Measurements from ENCODE around the gene SSU72.

SSU72 gene

DNA sequence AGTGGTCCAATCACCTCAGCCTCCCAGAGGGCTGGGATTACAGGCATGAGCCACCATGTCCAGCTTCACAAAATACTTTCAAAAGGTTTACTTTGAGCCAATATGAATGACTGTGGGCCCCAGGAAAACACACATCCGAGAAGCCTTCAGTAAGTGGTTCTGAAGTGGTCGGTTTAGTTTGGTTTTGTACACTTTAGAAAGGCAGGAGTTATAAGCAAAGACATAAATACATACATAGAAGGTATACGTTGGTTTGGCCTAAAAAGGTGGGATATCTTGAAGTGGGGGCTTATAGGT lies 37.4 kb upstream of the SSU72 start:
- DNase-seq (ENCODE audit: low read depth in 1 of 2, low spot score in 1 of 2) = no peak

DNA sequence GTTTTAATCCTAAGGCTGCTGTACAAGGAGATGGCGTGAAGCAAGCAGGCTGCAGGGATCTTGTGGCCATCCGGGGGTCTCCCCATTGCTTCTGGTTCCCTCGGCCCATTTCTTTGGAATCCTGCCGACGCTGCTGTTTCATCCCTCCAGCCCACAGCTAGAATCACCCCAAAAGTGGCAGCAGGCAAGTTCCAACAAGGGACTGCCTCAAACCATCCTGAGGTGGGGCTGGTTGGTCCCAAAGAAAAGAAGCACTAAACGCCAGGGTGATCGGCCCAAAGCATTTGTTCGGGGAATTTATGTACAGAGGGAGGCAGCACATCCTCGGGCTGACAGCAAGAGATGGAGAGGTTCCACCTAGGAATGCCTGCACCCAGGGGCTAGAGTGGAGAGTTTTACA lies 36.1 kb upstream of the SSU72 start:
- DNase-seq (ENCODE audit: low read depth in 1 of 2, low spot score in 1 of 2) = no peak

- no peak for DNase-seq (ENCODE audit: low read depth in 1 of 2, low spot score in 1 of 2)
Measured at GRCh38 chr1:1609822-1610485, 35.3 kb upstream of the SSU72 start.

DNA sequence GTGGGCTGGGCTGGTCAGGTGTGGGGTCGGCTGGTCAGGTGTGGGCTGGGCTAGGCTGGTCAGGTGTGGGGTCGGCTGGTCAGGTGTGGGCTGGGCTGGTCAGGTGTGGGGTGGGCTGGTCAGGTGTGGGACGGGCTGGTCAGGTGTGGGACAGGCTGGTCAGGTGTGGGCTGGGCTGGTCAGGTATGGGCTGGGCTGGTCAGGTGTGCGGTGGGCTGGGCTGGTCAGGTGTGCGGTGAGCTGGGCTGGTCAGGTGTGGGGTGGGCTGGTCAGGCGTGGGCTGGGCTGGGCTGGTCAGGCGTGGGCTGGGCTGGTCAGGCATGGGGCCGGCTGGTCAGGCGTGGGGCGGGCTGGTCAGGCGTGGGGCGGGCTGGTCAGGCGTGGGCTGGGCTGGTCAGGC lies 31.6 kb upstream of the SSU72 start:
- no peak for DNase-seq (ENCODE audit: low read depth in 1 of 2, low spot score in 1 of 2)

DNA sequence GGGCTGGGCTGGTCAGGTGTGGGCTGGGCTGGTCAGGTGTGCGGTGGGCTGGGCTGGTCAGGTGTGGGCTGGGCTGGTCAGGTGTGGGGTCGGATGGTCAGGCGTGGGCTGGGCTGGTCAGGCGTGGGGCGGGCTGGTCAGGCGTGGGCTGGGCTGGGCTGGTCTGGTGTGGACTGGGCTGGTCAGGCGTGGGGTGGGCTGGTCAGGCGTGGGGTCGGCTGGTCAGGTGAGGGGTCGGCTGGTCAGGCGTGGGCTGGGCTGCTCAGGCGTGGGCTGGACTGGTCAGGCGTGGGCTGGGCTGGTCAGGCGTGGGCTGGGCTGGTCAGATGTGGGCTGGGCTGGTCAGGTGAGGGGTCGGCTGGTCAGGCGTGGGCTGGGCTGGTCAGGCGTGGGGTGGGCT lies 31.1 kb upstream of the SSU72 start:
- no peak for DNase-seq (ENCODE audit: low read depth in 1 of 2, low spot score in 1 of 2)

GRCh38 chr1:1605034-1605591 lies 30.4 kb upstream of the SSU72 start:
- DNase-seq (ENCODE audit: low read depth in 1 of 2, low spot score in 1 of 2) = no peak

- no peak for DNase-seq (ENCODE audit: low read depth in 1 of 2, low spot score in 1 of 2)
Measured at GRCh38 chr1:1604374-1605033, 29.8 kb upstream of the SSU72 start.

DNA sequence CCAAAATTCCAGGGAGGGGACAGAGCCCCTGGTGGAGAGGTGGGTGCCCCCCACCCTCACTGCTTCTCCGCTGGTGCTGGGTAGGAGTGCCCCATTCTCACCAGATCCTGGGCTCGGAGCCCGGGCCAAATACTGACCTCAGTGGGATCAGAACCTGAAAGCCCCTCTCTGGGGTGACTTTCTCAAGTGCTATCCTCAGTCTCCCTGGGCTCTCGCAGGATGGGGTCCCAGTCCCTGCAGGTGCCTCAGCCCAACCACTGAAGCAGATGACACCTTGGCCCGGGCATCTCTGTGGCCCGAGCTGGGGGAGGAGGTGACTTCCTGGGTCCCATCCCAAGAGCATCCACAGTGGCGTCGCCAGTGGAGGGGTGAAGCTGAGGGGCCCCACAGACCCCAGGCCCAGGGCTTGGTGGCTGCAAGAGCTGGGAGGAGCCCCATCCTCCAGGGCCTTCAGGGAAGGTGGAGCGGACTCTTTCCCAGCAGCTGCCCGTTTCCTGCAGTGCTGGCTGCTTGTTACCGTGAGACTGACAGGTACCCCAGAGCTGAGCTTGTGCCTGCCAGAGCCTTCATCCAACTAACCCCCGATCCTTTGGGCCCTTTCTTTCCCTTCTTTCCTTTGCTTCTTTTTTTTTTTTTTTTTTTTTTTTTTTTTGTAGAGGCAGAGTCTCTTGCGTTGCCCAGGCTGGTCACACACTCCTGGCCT lies 29.2 kb upstream of the SSU72 start:
- no peak for DNase-seq (ENCODE audit: low read depth in 1 of 2, low spot score in 1 of 2)

- no peak for DNase-seq (ENCODE audit: low read depth in 1 of 2, low spot score in 1 of 2)
Measured at GRCh38 chr1:1602968-1603506, 28.4 kb upstream of the SSU72 start.

- DNase-seq (ENCODE audit: low read depth in 1 of 2, low spot score in 1 of 2) = no peak
Measured at GRCh38 chr1:1602304-1602967, 27.8 kb upstream of the SSU72 start.

- DNase-seq (ENCODE audit: low read depth in 1 of 2, low spot score in 1 of 2) = no peak
Measured at GRCh38 chr1:1601564-1602303, 27.1 kb upstream of the SSU72 start.

GRCh38 chr1:1600861-1601563 lies 26.3 kb upstream of the SSU72 start:
- DNase-seq (ENCODE audit: low read depth in 1 of 2, low spot score in 1 of 2) = no peak

GRCh38 chr1:1599935-1600860 lies 25.5 kb upstream of the SSU72 start, which contains the start of gene FNDC10:
FNDC10 (minus strand) TSS chr1:1600135; CDS start chr1:1600015, 120 bp downstream.
- no peak for DNase-seq (ENCODE audit: low read depth in 1 of 2, low spot score in 1 of 2)

DNA sequence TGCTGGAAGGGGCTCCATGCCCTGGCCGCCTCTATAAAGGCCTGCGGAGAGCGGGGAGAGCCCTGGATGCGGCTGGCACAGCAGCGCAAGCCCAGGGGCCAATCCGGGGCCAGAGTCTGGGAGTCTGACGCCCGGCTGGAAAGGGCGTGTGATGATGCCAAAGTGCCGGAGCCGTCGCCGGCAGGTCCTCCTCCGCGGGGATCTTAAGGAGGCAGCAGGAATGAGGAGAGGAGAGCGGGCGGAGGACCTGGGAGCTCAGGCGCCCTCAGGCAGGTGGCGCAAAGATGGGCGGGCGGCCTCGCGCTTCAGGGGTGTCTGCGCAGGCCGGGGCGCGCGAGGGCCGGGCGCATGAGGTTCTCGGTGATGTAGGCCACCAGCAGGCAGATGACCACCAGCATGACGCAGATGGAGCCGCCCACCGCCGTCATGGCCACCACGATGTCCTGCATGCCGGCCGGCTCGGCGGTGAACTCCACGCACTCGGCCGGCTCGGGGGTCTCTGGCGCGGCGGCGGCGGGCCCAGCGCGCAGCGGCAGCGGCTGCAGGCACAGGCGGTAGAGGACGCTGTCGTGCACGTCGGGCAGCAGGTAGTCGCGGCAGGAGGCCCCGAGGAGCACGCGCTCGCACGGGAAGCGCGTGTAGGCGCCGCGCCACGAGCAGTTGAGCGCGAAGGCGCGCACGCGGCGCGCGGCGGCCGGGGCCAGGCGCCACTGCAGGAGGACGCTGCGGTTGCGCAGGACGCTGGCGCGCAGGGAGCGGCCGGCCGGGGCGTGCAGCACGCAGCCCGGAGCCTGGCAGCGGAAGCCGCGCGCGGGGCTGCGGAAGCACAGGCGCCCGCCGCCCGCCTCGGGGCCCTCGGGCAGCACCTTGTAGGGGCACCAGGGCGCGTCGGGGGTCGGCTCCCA lies 24.6 kb upstream of the SSU72 start:
- DNase-seq (ENCODE audit: low read depth in 1 of 2, low spot score in 1 of 2) = no peak

- DNase-seq (ENCODE audit: low read depth in 1 of 2, low spot score in 1 of 2) = no peak
Measured at GRCh38 chr1:1598720-1599029, 24.0 kb upstream of the SSU72 start.

DNA sequence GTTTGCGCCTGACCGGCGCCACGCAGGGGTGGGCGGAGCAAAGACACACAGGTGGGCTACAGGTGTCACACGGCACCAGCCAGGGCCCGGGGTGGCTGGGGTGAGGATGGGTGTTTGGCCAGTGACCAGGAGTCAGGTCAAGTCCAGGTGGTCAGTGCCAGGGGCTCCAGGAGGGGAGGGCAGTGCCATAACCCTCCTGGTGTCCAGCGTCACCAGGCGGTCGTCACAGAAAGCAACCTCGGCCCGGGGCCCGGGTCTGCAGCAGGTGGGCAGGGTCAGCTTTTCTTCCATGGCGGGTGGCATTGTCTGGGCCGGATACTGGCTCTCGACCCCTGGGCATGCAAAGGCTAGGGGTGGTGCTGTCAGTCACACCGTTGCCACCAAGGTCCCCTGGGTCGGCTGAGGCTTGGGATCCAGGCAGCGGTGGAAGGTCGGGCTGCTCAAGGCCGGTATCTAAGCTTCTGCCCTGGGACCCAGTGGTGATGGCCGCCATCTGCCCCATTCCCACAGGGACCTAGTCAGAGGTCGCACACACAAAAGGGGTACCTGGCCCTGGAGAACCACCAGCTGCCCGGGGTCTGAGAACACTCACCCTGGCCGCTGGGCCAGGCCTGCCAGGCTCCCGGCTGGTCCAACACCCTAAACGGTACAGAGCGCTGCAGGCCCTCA lies 23.5 kb upstream of the SSU72 start:
- no peak for DNase-seq (ENCODE audit: low read depth in 1 of 2, low spot score in 1 of 2)

- DNase-seq (ENCODE audit: low read depth in 1 of 2, low spot score in 1 of 2) = no peak
Measured at GRCh38 chr1:1597275-1597930, 22.7 kb upstream of the SSU72 start.

Measured in activated CD4-positive, alpha-beta T cell treated with anti-CD3 and anti-CD28 coated beads, Interleukin-2, amount 50 U/mL, for 24 hours (primary cell).